PC-3 (cell line): ENCODE measurements around the gene VWA3B. TPM values are rescaled to one million over a fixed set of nuclear protein-coding genes. Genes with fewer than 3 reads are reported as not detected.

Experiments used
- ATAC-seq: fragments of 200-7000 bp; cut with Tn5 transposase; 2 replicates; pipeline ENCODE4 v1.9.1; 2020; ENCODE audit warnings: mild to moderate bottlenecking, moderate library complexity
- BruUV-seq: library from RNA; stranded (reverse); fragments of 400-500 nt; replicated peaks from 2 replicates; lab custom pipeline; 2021; lab: Mats Ljungman, UMichigan
- CTCF ChIA-PET: fragments of 300-600 bp; sonication (Branson Sonifier 250); formaldehyde crosslinking; loops from one replicate; lab custom pipeline; 2022; ENCODE audit warnings: antibody characterized with exemption; lab: Charles Lee
- POLR2A ChIA-PET: fragments of 300-600 bp; sonication (Branson Sonifier 250); formaldehyde crosslinking; loops from one replicate; lab custom pipeline; 2022; ENCODE audit warnings: antibody characterized with exemption; ENCODE audit not compliant: unreplicated experiment; lab: Charles Lee
- DNase-seq: peaks from one replicate; pipeline ENCODE4 v3.0.0-alpha.2; 2015
- H2AFZ ChIP-seq: fragments of 300-600 bp; sonication (generic); 2 replicates; pipeline ENCODE4 v1.6.0; 2016; ENCODE audit warnings: antibody characterized with exemption, low read length
- H3F3A ChIP-seq: fragments of 300-600 bp; sonication (generic); one replicate; pipeline ENCODE4 v1.6.0; 2017; ENCODE audit warnings: antibody characterized with exemption, low read length, control low read depth, mild to moderate bottlenecking; ENCODE audit not compliant: unreplicated experiment
- H3K27ac ChIP-seq: fragments of 300-600 bp; sonication (generic); 2 replicates; pipeline ENCODE4 v1.5.1; 2016; ENCODE audit warnings: mild to moderate bottlenecking, low read length
- H3K27me3 ChIP-seq: fragments of 300-600 bp; sonication (generic); 2 replicates; pipeline ENCODE4 v1.6.1; 2016; ENCODE audit warnings: low read length, mixed read lengths
- H3K36me3 ChIP-seq: fragments of 300-600 bp; sonication (generic); 2 replicates; pipeline ENCODE4 v1.6.1; 2016; ENCODE audit warnings: low read depth, mixed run types, low read length, mixed read lengths
- H3K4me1 ChIP-seq: fragments of 300-600 bp; sonication (generic); 2 replicates; pipeline ENCODE4 v1.5.1; 2016; ENCODE audit warnings: low read length; ENCODE audit not compliant: insufficient read depth
- H3K4me2 ChIP-seq: fragments of 300-600 bp; sonication (generic); 2 replicates; pipeline ENCODE4 v1.6.0; 2016; ENCODE audit warnings: low read length
- H3K4me3 ChIP-seq: fragments of 300-600 bp; sonication (generic); 2 replicates; pipeline ENCODE4 v1.5.1; 2016; ENCODE audit warnings: mild to moderate bottlenecking, low read length, mixed read lengths
- H3K79me2 ChIP-seq: fragments of 300-600 bp; sonication (generic); 2 replicates; pipeline ENCODE4 v1.6.1; 2017; ENCODE audit warnings: low read length, mixed read lengths
- H3K9ac ChIP-seq: fragments of 300-600 bp; sonication (generic); 2 replicates; pipeline ENCODE4 v1.6.0; 2016; ENCODE audit warnings: mild to moderate bottlenecking, low read length
- H3K9me2 ChIP-seq: fragments of 300-600 bp; sonication (generic); replicated peaks from 2 replicates; pipeline ENCODE4 v1.6.1; 2016; ENCODE audit warnings: mixed run types, low read length, mixed read lengths
- H3K9me3 ChIP-seq: fragments of 300-600 bp; sonication (generic); 2 replicates; pipeline ENCODE4 v1.6.1; 2016; ENCODE audit warnings: low read length, mixed read lengths
- H4K20me1 ChIP-seq: fragments of 300-600 bp; sonication (generic); 2 replicates; pipeline ENCODE4 v1.6.1; 2016; ENCODE audit warnings: low read length, mixed read lengths
- EZH2 ChIP-seq: fragments of 300-600 bp; sonication (generic); IDR thresholded peaks from one replicate; pipeline ENCODE4 v1.6.1; 2017; ENCODE audit warnings: antibody characterized with exemption, mild to moderate bottlenecking, low read length; ENCODE audit not compliant: unreplicated experiment
- EZH2phosphoT487 ChIP-seq: fragments of 300-600 bp; sonication (generic); IDR thresholded peaks from 2 replicates; pipeline ENCODE4 v1.6.1; 2018; ENCODE audit warnings: mild to moderate bottlenecking, antibody characterized with exemption, low read length, borderline replicate concordance
- intact Hi-C: fragments of 100-400 bp; cut with micrococcal nuclease; formaldehyde crosslinking; loops from 2 replicates; pipeline ENCODE4 v1.9.0; 2023
- total RNA-seq: library from RNA; depleted of rRNA; stranded (reverse); fragments of >200 nt; gene quantifications from 2 replicates; pipeline ENCODE4 v1.2.3, GENCODE V29; 2014
- TF ChIP-seq, protein P1 (sequence below): fragments of 300-600 bp; sonication (generic); conservative IDR thresholded peaks from 2 replicates; pipeline ENCODE4 v1.5.1; 2017; ENCODE audit warnings: antibody characterized with exemption, low read depth, mild to moderate bottlenecking, low read length

VWA3B gene
- total RNA-seq, 1 experiment from 2014 or later, result not detected

DNA sequence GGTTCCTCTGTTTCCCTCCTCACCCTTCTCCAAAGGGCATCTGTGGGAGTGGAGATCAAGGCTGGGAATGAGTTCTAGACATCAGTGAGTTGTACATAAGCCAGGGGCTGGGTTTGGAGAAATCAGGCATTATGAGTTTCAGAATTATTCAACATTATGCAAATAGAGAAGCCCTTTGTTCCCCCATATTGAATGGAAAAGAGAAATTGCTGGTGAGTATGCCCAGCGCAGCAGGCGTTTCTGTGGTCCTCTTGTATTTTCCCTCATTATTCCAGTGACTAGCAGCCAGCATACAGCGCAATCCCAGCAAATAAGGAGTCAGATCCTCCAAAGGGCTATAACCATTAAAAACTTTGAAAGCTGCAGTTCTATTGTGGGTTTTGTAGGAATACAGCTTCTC, 94.4 kb downstream of the VWA3B start:
- no peaks in the 10 kb centered on the region for H3F3A ChIP-seq
- H3K9ac ChIP-seq, result no peak overlapping the region
- ChIA-PET POLR2A (no interaction called here), CTCF (no interaction called here)
- no peak overlapping the region for H3K27ac ChIP-seq
- H3K36me3 ChIP-seq, result no peaks in the 10 kb centered on the region
- ATAC-seq, result no peak
- no TSS peak for BruUV-seq
- no peaks in the 10 kb centered on the region for H4K20me1 ChIP-seq
- TF ChIP-seq EZH2, result no peak
- no peak for TF ChIP-seq EZH2phosphoT487
- TF ChIP-seq, protein P1, sequence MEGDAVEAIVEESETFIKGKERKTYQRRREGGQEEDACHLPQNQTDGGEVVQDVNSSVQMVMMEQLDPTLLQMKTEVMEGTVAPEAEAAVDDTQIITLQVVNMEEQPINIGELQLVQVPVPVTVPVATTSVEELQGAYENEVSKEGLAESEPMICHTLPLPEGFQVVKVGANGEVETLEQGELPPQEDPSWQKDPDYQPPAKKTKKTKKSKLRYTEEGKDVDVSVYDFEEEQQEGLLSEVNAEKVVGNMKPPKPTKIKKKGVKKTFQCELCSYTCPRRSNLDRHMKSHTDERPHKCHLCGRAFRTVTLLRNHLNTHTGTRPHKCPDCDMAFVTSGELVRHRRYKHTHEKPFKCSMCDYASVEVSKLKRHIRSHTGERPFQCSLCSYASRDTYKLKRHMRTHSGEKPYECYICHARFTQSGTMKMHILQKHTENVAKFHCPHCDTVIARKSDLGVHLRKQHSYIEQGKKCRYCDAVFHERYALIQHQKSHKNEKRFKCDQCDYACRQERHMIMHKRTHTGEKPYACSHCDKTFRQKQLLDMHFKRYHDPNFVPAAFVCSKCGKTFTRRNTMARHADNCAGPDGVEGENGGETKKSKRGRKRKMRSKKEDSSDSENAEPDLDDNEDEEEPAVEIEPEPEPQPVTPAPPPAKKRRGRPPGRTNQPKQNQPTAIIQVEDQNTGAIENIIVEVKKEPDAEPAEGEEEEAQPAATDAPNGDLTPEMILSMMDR, result no peak
- peaks cover 6% of the 10 kb centered on the region for H3K27me3 ChIP-seq
- no peak for DNase-seq
- H3K4me1 ChIP-seq, result peaks cover 14% of the 10 kb centered on the region
- no peak overlapping the region for H3K4me3 ChIP-seq
- intact Hi-C loops, result loop anchor here (10.0 kb wide), 1 partner anchor 203 kb away; no protein-coding TSS in a partner anchor
- no peaks in the 10 kb centered on the region for H3K9me2 ChIP-seq
- H2AFZ ChIP-seq, result no peak overlapping the region
- H3K79me2 ChIP-seq, result no peaks in the 10 kb centered on the region
- no peaks in the 10 kb centered on the region for H3K9me3 ChIP-seq
- no peak overlapping the region for H3K4me2 ChIP-seq

DNA sequence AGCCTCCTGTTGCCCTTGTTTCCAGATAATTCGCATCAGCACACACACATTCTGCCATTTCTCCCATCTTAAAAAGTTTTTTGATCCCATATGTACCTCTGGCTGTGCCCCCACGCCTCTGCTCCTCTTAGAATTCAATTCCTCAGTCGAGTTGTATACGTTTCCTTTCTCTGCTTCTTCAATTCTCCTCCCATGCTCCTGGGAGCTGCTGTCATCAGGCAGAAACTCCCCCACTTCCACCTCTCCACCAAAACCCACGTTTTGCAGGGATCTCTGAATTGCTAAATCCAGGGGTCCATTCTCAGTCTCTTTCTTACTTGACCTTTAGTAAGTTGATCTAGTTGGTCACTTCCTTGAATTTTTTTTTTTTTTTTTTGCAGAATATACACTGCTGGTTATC, 98.8 kb downstream of the VWA3B start:
- no peak overlapping the region for H3K4me2 ChIP-seq

DNA sequence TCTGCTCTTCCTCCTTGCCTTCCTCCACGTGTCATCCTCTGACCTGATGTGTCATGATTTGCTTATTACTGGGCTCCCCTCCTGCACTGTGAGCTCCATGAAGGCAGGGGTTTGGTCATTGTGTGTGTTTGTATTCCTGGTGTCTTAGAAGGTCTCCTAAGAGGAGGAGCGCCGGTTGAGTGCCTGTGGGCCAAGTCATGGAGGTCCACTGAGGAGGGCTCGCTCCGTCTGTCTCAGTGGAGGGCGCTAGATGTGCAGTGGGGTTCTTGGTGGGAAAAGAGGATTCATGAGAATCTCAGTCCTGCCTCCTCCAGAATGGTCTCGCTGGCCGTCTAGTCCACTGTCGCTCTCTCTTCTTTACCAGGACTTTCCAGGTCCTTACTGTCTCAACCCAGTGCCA, 100.2 kb downstream of the VWA3B start:
- Histone ChIP-seq H3K9me3 (no peaks in the 10 kb centered on the region), H3K79me2 (no peaks in the 10 kb centered on the region), H3K36me3 (no peaks in the 10 kb centered on the region), H3F3A (no peaks in the 10 kb centered on the region), H4K20me1 (no peaks in the 10 kb centered on the region), H3K4me3 (no peak overlapping the region), H3K4me1 (no peaks in the 10 kb centered on the region), H3K27ac (no peak overlapping the region), H3K9ac (no peak overlapping the region), H3K4me2 (no peak overlapping the region), H3K9me2 (no peaks in the 10 kb centered on the region), H3K27me3 (peaks cover 6% of the 10 kb centered on the region; the same call in 1 of the 2 replicates), H2AFZ (no peak overlapping the region)
- BruUV-seq, result no TSS peak
- ATAC-seq, result no peak
- ChIA-PET CTCF (no interaction called here), POLR2A (interaction anchor here (0.6 kb wide), 1 partner anchor 99 kb away, joined by 3 read pairs; no protein-coding TSS in a partner anchor)
- DNase-seq, result no peak
- TF ChIP-seq EZH2phosphoT487, result no peak
- TF ChIP-seq, protein P1, result no peak
- no peak for TF ChIP-seq EZH2
- intact Hi-C loops, result loop anchor here (5.0 to 10.0 kb wide), 2 partner anchors 198 to 485 kb away; no protein-coding TSS in a partner anchor

More for the DNA sequence above, 98.8 kb downstream of the VWA3B start:
- ChIA-PET CTCF (no interaction called here), POLR2A (no interaction called here)
- intact Hi-C loops, result loop anchor here (5.0 to 10.0 kb wide), 2 partner anchors 199 to 484 kb away; no protein-coding TSS in a partner anchor
- no TSS peak for BruUV-seq
- Histone ChIP-seq H3K4me3 (no peak overlapping the region), H2AFZ (no peak overlapping the region), H3K36me3 (no peaks in the 10 kb centered on the region), H3F3A (no peaks in the 10 kb centered on the region), H3K27ac (no peak overlapping the region), H3K79me2 (no peaks in the 10 kb centered on the region), H3K9me3 (no peaks in the 10 kb centered on the region), H4K20me1 (no peaks in the 10 kb centered on the region), H3K9me2 (no peaks in the 10 kb centered on the region), H3K9ac (no peak overlapping the region), H3K27me3 (no peaks in the 10 kb centered on the region), H3K4me1 (no peaks in the 10 kb centered on the region; the same call in 1 of the 2 replicates)
- ATAC-seq (no peak), DNase-seq (no peak)
- TF ChIP-seq, protein P1, result no peak
- TF ChIP-seq EZH2 (no peak), EZH2phosphoT487 (no peak)
